GM18505 (cell line): Measurements from ENCODE around the gene TMEM220.

ENCODE experiments used
- ATAC-seq: cut with Tn5 transposase; IDR thresholded peaks from one replicate; pipeline ENCODE4 v1.9.1; 2021; ENCODE audit not compliant: unreplicated experiment
- POLR2A ChIP-seq: IDR thresholded peaks from 4 replicates; pipeline ENCODE4 v1.6.1; 2011; ENCODE audit warnings: borderline replicate concordance; ENCODE audit not compliant: insufficient read depth, insufficient read length; ENCODE audit errors: extremely low read depth

TMEM220 gene

GRCh38 chr17:10729334-10730193 lies at the start of gene TMEM220:
Gene TMEM220 (minus strand): TSS chr17:10730023. CDS start chr17:10729851, 172 bp downstream.
- ATAC-seq: peak; percentile 70
- peak; percentile 33 for TF ChIP-seq POLR2A

GRCh38 chr17:10779609-10780008 lies 49.8 kb upstream of the TMEM220 start:
- ATAC-seq: no peak

GRCh38 chr17:10777890-10778289 lies 48.1 kb upstream of the TMEM220 start:
- ATAC-seq: no peak
- no peak for TF ChIP-seq POLR2A

More at GRCh38 chr17:10779609-10780008, 49.8 kb upstream of the TMEM220 start:
- TF ChIP-seq POLR2A: no peak

- no peak for ATAC-seq
- TF ChIP-seq POLR2A: no peak
Measured at GRCh38 chr17:10777131-10777807, 47.4 kb upstream of the TMEM220 start.

GRCh38 chr17:10776381-10776780 lies 46.6 kb upstream of the TMEM220 start:
- no peak for ATAC-seq
- TF ChIP-seq POLR2A: no peak

- no peak for ATAC-seq
Measured at GRCh38 chr17:10775740-10776356, 46.0 kb upstream of the TMEM220 start.

GRCh38 chr17:10775058-10775457 lies 45.2 kb upstream of the TMEM220 start:
- no peak for TF ChIP-seq POLR2A
- no peak for ATAC-seq

More at GRCh38 chr17:10775740-10776356, 46.0 kb upstream of the TMEM220 start:
- no peak for TF ChIP-seq POLR2A

GRCh38 chr17:10773391-10773790 lies 43.6 kb upstream of the TMEM220 start:
- no peak for TF ChIP-seq POLR2A
- ATAC-seq: no peak

GRCh38 chr17:10772425-10773380 lies 42.9 kb upstream of the TMEM220 start:
- no peak for TF ChIP-seq POLR2A
- no peak for ATAC-seq

GRCh38 chr17:10771148-10771547 lies 41.3 kb upstream of the TMEM220 start:
- no peak for ATAC-seq
- TF ChIP-seq POLR2A: no peak

- ATAC-seq: no peak
- TF ChIP-seq POLR2A: no peak
Measured at GRCh38 chr17:10769840-10770239, 40.0 kb upstream of the TMEM220 start.

GRCh38 chr17:10768750-10769251 lies 39.0 kb upstream of the TMEM220 start:
- no peak for TF ChIP-seq POLR2A
- ATAC-seq: no peak
